ENCODE data around the gene ATP11A. TPM values are rescaled to one million over a fixed set of nuclear protein-coding genes. Genes with fewer than 3 reads are reported as not detected.

The ATP11A gene
- total and polyA plus RNA-seq, 2 experiments from 2014 or later: 12.3 to 52.6 TPM

DNA sequence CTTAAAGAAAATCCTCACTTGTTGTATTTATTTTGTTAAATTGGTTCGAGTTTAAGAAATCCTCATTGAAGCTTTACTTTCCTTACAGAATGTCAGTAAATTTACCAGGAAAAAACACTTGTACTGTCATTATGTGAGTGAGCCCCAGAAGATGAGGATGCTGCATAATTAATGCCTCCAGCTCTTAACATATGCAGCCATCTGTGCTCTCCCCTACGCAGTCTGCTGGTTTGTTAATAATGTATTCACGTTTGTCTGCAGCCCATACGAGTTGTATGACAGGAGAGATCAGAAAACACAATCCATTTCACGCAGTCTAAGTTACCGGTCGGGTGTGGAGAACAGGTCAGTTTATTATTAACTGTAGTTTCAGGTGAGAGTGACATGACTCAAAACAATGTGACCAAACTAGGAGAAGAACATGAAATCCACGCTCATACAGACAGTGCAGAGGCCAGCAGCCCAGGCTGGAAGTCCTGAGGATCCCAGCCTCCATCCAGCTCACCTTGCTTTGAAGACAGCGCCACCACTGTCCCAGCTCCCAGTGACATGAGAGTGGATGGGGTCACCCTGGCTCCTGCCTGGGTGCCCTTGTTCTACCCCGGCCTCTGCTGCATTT, 19.8 kb upstream of the ATP11A start:
- H3K4me3 ChIP-seq: no peak overlapping the region
- H3K36me3 Mint-ChIP-seq (ENCODE audit: low read depth): no peaks in the 10 kb centered on the region
- H3K27me3 Mint-ChIP-seq (ENCODE audit: insufficient read depth, low read depth, poor library complexity): peaks cover 5% of the 10 kb centered on the region
- H3K36me3 ChIP-seq (ENCODE audit: insufficient read depth): no peaks in the 10 kb centered on the region
- no peak overlapping the region for H3K4me3 Mint-ChIP-seq
- ATAC-seq (peak; percentile 30; the same call in 1 of the 3 replicates), DNase-seq (ENCODE audit: low spot score) (peak; percentile 33)
- peaks cover 23% of the 10 kb centered on the region for H3K4me1 Mint-ChIP-seq
- H3K79me2 ChIP-seq (replicated peaks; ENCODE audit: insufficient read depth): no peaks in the 10 kb centered on the region
- no peaks in the 10 kb centered on the region; the same call in 1 of the 2 replicates for H3F3A ChIP-seq (replicated peaks; ENCODE audit: low read depth)
- H3K4me2 ChIP-seq: no peak overlapping the region
- TF ChIP-seq, protein P1, sequence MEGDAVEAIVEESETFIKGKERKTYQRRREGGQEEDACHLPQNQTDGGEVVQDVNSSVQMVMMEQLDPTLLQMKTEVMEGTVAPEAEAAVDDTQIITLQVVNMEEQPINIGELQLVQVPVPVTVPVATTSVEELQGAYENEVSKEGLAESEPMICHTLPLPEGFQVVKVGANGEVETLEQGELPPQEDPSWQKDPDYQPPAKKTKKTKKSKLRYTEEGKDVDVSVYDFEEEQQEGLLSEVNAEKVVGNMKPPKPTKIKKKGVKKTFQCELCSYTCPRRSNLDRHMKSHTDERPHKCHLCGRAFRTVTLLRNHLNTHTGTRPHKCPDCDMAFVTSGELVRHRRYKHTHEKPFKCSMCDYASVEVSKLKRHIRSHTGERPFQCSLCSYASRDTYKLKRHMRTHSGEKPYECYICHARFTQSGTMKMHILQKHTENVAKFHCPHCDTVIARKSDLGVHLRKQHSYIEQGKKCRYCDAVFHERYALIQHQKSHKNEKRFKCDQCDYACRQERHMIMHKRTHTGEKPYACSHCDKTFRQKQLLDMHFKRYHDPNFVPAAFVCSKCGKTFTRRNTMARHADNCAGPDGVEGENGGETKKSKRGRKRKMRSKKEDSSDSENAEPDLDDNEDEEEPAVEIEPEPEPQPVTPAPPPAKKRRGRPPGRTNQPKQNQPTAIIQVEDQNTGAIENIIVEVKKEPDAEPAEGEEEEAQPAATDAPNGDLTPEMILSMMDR (conservative IDR thresholded peaks at IDR 0.05; ENCODE audit: low read depth in 2 of 2): peak in 1 of 2 experiments; percentile 42; a peak in 2 of 4 replicates
- TF ChIP-seq EZH2phosphoT487 (IDR thresholded peaks at IDR 0.05; ENCODE audit: unreplicated experiment) (no peak), ZNF331 (CRISPR knock-in tag; IDR thresholded peaks at IDR 0.05; ENCODE audit: low read depth) (no peak)
- no peak overlapping the region for H3K27ac ChIP-seq (ENCODE audit: low read depth)
- H3K9me3 Mint-ChIP-seq: no peaks in the 10 kb centered on the region
- no peaks in the 10 kb centered on the region for H4K20me1 ChIP-seq (replicated peaks; ENCODE audit: insufficient read depth)
- H3K4me1 ChIP-seq (ENCODE audit: insufficient read depth): peaks cover 11% of the 10 kb centered on the region
- no peaks in the 10 kb centered on the region for H3K27me3 ChIP-seq (ENCODE audit: insufficient read depth)
- no peaks in the 10 kb centered on the region for H3K9me2 ChIP-seq (ENCODE audit: insufficient read depth)
- no peak overlapping the region for H2AFZ ChIP-seq
- no peak overlapping the region for H3K27ac Mint-ChIP-seq

DNA sequence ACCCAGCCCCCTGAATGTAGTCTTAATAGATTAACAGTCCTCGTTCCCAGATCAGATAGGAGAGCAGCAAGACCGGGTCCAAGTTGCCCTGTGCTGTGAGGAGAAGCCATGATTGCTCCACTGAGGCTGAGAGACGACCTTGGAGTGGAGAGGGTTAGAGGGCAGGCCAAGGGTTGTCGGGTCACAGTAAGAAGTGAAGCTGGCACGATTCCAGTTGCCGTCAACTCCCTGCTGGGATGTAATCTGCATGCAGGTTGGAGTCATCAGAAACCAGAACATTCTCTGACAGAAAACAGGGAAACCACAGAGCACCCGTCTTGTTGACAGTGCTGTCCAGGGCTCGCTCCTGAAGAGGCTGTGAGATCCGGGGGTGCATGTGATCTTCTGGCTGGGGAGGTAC, 19.0 kb upstream of the ATP11A start:
- Histone ChIP-seq H3K9me2 (ENCODE audit: insufficient read depth) (no peaks in the 10 kb centered on the region), H3K79me2 (replicated peaks; ENCODE audit: insufficient read depth) (no peaks in the 10 kb centered on the region), H3K36me3 (ENCODE audit: insufficient read depth) (no peaks in the 10 kb centered on the region), H3K4me3 (no peak overlapping the region), H3K27me3 (ENCODE audit: insufficient read depth) (no peaks in the 10 kb centered on the region), H3K27ac (ENCODE audit: low read depth) (no peak overlapping the region), H4K20me1 (replicated peaks; ENCODE audit: insufficient read depth) (no peaks in the 10 kb centered on the region), H3K4me1 (ENCODE audit: insufficient read depth) (peaks cover 11% of the 10 kb centered on the region), H2AFZ (no peak overlapping the region), H3F3A (replicated peaks; ENCODE audit: low read depth) (no peaks in the 10 kb centered on the region), H3K4me2 (no peak overlapping the region)
- ATAC-seq: no peak
- Mint-ChIP-seq H3K9me3 (no peaks in the 10 kb centered on the region), H3K4me3 (no peak overlapping the region), H3K4me1 (peaks cover 25% of the 10 kb centered on the region), H3K27me3 (ENCODE audit: insufficient read depth, low read depth, poor library complexity) (peaks cover 7% of the 10 kb centered on the region), H3K27ac (no peak overlapping the region), H3K36me3 (ENCODE audit: low read depth) (no peaks in the 10 kb centered on the region)
- no peak for DNase-seq (ENCODE audit: low spot score)
- TF ChIP-seq CREB1 (CRISPR knock-in tag; IDR thresholded peaks at IDR 0.05; ENCODE audit: low read depth) (no peak), EZH2phosphoT487 (IDR thresholded peaks at IDR 0.05; ENCODE audit: unreplicated experiment) (no peak), STAT1 (IDR thresholded peaks at IDR 0.05; ENCODE audit: unreplicated experiment) (no peak), NANOG (IDR thresholded peaks at IDR 0.05; ENCODE audit: borderline replicate concordance) (no peak), JUNB (IDR thresholded peaks at IDR 0.05; ENCODE audit: unreplicated experiment) (no peak), ZNF114 (CRISPR knock-in tag; IDR thresholded peaks at IDR 0.05) (no peak), POLR2AphosphoS5 (IDR thresholded peaks at IDR 0.05; ENCODE audit: low read depth) (no peak), ZNF331 (CRISPR knock-in tag; IDR thresholded peaks at IDR 0.05; ENCODE audit: low read depth) (no peak), EZH2 (IDR thresholded peaks at IDR 0.05; ENCODE audit: low read depth, unreplicated experiment) (no peak)
- TF ChIP-seq, protein P2, sequence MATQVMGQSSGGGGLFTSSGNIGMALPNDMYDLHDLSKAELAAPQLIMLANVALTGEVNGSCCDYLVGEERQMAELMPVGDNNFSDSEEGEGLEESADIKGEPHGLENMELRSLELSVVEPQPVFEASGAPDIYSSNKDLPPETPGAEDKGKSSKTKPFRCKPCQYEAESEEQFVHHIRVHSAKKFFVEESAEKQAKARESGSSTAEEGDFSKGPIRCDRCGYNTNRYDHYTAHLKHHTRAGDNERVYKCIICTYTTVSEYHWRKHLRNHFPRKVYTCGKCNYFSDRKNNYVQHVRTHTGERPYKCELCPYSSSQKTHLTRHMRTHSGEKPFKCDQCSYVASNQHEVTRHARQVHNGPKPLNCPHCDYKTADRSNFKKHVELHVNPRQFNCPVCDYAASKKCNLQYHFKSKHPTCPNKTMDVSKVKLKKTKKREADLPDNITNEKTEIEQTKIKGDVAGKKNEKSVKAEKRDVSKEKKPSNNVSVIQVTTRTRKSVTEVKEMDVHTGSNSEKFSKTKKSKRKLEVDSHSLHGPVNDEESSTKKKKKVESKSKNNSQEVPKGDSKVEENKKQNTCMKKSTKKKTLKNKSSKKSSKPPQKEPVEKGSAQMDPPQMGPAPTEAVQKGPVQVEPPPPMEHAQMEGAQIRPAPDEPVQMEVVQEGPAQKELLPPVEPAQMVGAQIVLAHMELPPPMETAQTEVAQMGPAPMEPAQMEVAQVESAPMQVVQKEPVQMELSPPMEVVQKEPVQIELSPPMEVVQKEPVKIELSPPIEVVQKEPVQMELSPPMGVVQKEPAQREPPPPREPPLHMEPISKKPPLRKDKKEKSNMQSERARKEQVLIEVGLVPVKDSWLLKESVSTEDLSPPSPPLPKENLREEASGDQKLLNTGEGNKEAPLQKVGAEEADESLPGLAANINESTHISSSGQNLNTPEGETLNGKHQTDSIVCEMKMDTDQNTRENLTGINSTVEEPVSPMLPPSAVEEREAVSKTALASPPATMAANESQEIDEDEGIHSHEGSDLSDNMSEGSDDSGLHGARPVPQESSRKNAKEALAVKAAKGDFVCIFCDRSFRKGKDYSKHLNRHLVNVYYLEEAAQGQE (IDR thresholded peaks at IDR 0.05; ENCODE audit: unreplicated experiment): no peak
- TF ChIP-seq, protein P3, sequence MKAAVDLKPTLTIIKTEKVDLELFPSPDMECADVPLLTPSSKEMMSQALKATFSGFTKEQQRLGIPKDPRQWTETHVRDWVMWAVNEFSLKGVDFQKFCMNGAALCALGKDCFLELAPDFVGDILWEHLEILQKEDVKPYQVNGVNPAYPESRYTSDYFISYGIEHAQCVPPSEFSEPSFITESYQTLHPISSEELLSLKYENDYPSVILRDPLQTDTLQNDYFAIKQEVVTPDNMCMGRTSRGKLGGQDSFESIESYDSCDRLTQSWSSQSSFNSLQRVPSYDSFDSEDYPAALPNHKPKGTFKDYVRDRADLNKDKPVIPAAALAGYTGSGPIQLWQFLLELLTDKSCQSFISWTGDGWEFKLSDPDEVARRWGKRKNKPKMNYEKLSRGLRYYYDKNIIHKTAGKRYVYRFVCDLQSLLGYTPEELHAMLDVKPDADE (IDR thresholded peaks at IDR 0.05): no peak
- TF ChIP-seq, protein P1 (conservative IDR thresholded peaks at IDR 0.05; ENCODE audit: low read depth in 2 of 2): no peak

Data from GM23338 (cell line).